Measurements from ENCODE around the gene CFTR.

CFTR gene

DNA sequence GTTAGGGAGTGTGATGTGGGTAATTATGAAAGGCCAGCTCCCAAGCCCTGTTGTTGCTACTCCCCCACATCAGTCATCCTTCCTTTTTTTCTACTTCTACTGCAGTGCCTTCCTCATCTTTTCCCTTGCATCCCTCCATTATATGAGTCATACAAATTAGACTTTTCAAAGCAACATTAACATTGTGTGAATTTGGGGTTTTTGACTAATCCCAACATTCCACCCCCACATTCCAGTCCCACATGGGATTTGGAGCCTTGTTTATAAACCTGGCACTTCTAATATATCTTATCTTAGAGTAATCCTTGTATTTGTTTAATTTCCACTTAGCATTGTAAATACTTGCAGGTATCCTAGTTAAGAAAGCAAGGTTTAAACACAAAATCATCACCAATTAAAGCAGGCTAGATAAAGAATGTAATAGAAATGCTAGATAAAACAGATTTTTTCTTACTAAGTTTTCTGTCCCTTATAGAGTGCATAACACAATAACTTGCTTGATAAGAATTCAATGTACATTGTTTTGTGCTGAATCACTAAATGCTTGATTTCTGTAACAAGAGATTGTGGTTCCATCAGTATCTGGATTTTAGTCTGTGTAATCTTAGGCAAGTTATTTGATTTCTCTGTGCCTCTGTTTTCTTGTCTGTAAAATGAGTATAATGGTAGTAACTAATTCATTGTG lies 165.8 kb downstream of the CFTR start:
- no peak for DNase-seq (ENCODE audit: low read depth in 1 of 2, low spot score in 1 of 2)

- DNase-seq (ENCODE audit: low read depth in 1 of 2, low spot score in 1 of 2), result no peak
These were observed 168.5 kb downstream of the CFTR start for GRCh38 chr7:117648203-117648866.

DNA sequence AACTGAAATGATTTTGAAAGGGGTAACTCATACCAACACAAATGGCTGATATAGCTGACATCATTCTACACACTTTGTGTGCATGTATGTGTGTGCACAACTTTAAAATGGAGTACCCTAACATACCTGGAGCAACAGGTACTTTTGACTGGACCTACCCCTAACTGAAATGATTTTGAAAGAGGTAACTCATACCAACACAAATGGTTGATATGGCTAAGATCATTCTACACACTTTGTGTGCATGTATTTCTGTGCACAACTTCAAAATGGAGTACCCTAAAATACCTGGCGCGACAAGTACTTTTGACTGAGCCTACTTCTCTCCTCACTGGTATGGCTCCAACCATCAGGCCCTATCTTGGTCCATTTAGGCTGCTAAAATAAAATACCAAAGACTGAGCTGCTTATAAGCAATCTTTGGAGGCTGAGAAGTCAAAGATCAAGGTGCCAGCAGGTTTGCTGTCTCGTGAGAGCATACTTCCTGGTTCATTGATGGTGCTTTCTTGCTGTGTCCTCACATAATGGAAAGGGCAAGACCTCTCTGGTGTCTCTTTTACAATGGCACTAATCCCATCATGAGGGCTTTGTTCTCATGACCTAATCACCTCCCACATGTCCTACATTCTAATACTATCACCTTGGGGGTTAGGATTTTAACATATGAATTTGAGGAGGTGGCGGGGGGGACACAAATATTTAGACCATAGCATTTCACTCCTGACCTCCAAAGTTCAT lies 173.3 kb downstream of the CFTR start:
- no peak for DNase-seq (ENCODE audit: low read depth in 1 of 2, low spot score in 1 of 2)

GRCh38 chr7:117654780-117655179 lies 175.0 kb downstream of the CFTR start:
- no peak for DNase-seq (ENCODE audit: low read depth in 1 of 2, low spot score in 1 of 2)

DNA sequence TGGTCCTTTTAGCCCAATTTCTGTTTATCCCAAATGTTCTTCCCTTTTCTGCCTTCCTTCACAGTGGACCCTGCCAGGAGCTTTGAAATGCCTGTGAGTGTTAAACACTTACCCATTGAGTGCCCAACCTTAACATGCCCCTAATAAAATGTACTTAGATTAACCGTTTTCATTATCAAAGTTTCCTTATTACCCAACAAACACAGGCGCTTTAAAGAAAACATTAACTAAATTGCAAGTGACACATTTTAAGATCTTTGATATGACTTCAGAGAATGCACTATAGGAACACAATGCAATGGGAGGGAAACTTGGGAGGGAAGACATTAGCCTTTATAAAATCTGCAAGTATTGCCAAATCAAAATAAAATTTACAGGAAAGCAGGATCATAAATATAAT lies 177.0 kb downstream of the CFTR start:
- DNase-seq (ENCODE audit: low read depth in 1 of 2, low spot score in 1 of 2), result no peak

DNA sequence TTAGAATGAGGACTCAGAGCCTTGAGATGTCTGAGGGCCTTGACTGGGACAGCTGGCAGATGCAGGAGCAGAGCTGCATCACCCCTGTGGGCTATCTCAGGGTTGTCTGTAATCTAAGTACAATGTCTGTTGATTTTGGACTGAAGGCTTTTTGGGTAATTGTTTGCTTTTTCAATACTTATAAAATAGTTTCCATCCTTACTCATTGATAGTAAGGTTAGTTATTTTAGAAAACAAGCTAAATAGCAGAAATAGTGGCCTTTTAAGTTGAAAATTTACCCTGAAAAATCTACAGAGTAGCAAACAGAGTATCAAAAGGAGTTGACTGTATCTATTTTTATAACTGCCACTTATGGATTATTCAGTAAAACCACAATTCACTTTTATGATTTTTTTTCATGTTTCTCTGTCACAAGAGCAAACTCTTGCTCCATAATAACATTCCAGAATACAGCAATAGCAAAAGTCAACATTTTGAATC lies 179.7 kb downstream of the CFTR start:
- DNase-seq (ENCODE audit: low read depth in 1 of 2, low spot score in 1 of 2), result no peak

DNA sequence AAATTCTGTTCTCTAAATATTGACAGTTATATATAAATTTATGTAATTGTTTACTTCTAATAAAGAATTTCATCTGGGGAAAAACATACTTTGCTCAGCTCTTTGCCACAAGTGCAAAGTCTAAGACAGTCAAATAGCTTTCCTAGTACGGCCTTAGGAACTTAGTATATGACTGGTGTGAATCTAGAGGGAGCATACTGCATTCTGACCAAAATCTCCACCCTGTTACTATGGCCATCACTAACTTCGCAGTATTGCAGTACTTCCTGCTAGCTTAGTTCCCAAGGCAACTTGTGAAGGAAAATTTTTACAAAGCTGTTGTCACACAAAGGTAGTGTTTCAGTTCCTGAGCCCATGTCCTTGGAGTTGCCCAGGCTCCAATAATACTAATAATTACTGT lies 181.5 kb downstream of the CFTR start:
- no peak for DNase-seq (ENCODE audit: low read depth in 1 of 2, low spot score in 1 of 2)

GRCh38 chr7:117664047-117664446 lies 184.2 kb downstream of the CFTR start:
- no peak for DNase-seq (ENCODE audit: low read depth in 1 of 2, low spot score in 1 of 2)

- DNase-seq (ENCODE audit: low read depth in 1 of 2, low spot score in 1 of 2), result no peak
These were observed 185.5 kb downstream of the CFTR start for GRCh38 chr7:117665368-117665767.

DNA sequence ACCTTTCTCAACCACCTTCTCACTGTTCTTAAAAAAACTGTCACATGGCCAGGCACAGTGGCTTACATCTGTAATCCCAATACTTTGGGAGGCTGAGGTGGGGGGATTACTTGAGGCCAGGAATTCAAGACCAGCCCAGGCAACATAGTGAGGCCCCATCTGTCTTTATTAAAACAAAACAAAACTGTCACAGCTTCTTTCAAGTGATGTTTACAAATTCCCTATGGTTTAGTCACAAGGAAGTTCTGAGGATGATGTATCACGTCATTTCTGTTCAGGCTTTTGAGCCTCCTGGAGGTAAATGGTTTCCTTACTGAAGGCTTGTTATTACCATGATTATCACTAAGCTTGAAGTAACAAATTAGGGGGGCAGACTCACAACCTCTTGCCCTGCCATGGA lies 186.2 kb downstream of the CFTR start:
- no peak for DNase-seq (ENCODE audit: low read depth in 1 of 2, low spot score in 1 of 2)

DNA sequence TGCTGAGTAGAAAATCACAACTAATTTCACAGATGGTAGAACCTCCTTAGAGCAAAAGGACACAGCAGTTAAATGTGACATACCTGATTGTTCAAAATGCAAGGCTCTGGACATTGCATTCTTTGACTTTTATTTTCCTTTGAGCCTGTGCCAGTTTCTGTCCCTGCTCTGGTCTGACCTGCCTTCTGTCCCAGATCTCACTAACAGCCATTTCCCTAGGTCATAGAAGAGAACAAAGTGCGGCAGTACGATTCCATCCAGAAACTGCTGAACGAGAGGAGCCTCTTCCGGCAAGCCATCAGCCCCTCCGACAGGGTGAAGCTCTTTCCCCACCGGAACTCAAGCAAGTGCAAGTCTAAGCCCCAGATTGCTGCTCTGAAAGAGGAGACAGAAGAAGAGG lies 186.9 kb downstream of the CFTR start:
- no peak for DNase-seq (ENCODE audit: low read depth in 1 of 2, low spot score in 1 of 2)

- no peak for DNase-seq (ENCODE audit: low read depth in 1 of 2, low spot score in 1 of 2)
These were observed 187.6 kb downstream of the CFTR start for GRCh38 chr7:117667456-117667855.

DNA sequence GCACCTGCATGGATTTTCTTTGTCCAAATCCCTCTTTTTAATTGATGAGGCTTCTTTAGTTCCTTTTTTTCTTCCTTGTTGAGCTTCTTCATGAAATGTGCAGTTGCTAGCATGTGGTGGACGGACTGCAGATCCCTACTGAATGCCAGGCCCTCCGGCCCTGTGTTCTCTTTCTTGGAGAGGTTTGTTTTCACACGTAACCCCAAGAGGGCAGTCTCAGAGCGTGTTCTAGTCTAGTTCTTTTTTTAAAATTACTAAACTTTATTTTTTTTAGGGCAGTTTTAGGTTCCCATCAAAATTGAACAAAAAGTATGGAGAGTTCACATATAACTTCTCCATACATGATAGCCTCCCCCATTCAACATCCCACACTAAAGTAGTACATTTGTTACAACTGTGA lies 190.0 kb downstream of the CFTR start:
- no peak for DNase-seq (ENCODE audit: low read depth in 1 of 2, low spot score in 1 of 2)

- no peak for DNase-seq (ENCODE audit: low read depth in 1 of 2, low spot score in 1 of 2)
These were observed 192.6 kb downstream of the CFTR start for GRCh38 chr7:117672453-117672852.

DNA sequence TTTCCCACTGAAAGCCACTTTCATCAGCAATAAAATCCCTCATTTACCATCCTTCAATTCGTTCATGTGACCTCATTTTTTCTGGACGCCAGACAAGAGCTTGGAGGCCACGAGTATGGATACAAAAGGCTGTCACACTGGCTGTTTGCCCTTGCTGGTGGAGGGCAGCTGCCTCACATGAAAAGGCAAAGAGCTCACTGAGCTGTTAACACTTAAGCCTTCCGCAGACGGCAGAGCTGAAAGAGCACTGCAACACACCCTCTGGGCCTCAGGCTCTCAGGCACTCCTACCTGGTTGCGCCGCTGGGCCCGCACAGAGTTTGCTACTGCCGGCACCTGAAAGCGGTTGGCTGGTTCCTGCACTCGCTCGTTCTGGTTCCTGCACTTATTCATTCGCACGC lies 193.5 kb downstream of the CFTR start:
- DNase-seq (ENCODE audit: low read depth in 1 of 2, low spot score in 1 of 2), result no peak

DNA sequence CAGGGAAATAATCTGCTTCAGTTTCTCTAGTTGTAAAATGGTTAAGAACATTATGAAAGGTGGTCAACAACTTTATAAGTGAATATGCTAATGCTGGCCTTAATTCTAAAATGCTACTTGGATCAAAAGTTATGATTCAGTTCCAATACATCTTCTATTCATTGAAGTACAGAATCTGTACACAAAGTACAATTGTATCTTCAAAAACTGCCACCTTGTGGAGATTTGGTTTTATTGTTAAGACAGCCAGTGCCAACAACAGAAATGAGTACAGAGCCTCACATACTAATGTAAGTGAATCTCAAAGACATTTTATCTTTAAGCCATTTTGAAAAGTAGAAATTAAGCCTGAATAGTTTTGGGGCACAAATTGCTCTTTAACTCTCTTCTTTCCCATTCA lies 194.0 kb downstream of the CFTR start:
- no peak for DNase-seq (ENCODE audit: low read depth in 1 of 2, low spot score in 1 of 2)

DNA sequence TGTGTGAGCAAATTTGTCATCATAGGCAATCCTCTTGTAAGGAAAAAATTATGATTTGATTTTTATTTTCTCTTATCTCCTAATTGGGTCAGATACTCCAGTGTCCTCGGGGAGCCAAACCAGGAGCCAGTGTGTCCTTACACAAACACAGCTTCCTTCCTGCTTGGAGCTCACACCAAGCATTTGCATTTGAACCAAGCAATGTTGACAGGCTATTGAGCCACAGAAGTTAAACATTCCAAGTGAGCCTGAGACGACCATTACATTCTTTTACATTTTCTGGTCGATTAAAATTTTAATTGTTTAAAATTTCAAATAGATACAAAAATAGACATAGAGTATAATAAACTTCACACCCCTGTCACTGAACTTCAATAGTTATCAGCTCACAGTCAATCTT lies 194.8 kb downstream of the CFTR start:
- no peak for DNase-seq (ENCODE audit: low read depth in 1 of 2, low spot score in 1 of 2)

DNA sequence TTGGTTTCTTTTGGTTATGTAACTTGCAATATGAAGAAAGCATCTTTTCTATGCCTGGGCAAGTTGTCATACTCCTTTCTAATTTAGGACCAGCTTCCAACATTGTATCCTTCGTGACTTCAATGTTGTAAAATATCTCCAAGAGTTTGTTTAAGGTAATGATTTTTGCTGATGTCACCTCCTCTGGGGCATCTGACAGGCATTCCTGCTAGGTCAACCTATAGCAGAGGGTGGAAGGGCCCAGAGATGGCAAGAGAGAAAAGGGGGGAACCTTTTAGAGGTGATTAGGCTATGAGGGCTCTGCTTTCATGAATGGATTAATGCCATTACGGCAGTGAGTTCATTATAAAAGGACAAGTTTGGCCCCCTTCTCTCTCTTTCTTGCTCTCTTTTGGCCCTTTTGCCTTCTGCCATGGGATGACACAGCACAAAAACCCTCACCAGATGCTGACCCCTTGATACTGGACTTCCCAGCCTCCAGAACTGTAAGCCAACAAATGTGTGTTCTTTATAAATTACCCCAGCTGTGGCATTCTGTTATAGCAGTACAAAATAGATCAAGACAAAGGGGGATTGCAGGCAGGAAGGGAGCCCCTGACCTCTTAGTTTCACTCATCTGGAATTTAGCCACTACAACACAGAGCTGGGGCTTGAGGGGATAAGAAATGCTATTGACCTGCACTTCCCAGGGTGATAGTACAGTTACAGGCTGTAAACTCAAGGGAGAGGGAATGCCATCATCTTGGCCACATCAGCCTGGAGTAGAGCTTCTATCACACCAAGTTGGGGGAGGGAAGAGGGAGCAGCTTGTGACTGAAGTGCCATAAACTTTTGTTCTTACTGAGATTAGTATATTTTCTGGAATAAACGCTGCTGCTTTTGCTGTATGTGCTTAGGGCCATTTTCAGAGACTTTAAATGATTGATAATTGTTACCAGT lies 195.9 kb downstream of the CFTR start:
- no peak for DNase-seq (ENCODE audit: low read depth in 1 of 2, low spot score in 1 of 2)

GRCh38 chr7:117679120-117679519 lies 199.3 kb downstream of the CFTR start:
- no peak for DNase-seq (ENCODE audit: low read depth in 1 of 2, low spot score in 1 of 2)

DNA sequence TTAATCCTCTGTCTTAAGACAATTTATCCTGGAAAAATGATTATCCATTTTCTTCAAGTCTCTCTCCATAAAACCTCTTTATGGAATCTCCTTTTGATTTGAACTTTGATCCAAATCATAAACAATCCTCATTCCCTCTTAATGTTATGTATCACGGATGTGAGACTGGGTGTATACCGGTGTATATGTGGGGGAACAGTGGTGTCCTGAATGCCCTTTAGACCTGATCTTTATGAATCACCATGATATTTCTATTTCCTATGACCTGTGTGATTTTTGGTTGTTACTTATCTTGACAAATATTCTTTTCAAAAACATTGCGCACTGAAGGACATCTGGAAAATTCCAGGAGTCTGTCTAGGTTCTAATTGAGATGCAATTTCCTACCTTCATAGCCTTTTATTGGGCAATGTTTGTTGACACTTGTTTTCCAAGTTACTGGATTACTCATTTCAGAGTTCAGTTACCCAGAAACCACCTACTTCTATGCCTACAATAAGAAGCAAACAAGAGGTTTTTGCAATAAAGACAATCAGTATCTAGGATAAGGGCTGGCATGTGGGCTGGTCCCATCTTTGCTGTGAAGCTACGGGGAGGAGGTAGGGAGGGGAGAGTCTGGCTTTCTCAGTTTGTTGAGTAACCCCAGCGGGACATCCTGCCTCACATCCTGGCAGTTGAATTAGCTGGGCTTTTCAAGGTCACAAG lies 203.0 kb downstream of the CFTR start:
- DNase-seq (ENCODE audit: low read depth in 1 of 2, low spot score in 1 of 2), result no peak
